HT-29 (cell line): ENCODE results near the gene HOXA7. TPM values are rescaled to one million over a fixed set of nuclear protein-coding genes. Genes with fewer than 3 reads are reported as not detected.

Experiments used
- DNase-seq: peaks from one replicate; pipeline ENCODE4 v3.0.0-alpha.2; 2015; ENCODE audit warnings: low spot score
- small RNA-seq: library from RNA; depleted of rRNA; stranded (forward); fragments of <200 nt; gene quantifications from one replicate; pipeline ENCODE3, GENCODE V24; 2014
- total RNA-seq: library from RNA; depleted of rRNA; stranded (reverse); fragments of >200 nt; shearing (Covaris generic); gene quantifications from 2 replicates; pipeline ENCODE4 v1.2.3, GENCODE V29; 2014; rRNA removed

The HOXA7 gene
- total RNA-seq, 1 experiment from 2014 or later, result 10.7 TPM

- no peak for DNase-seq
Observed at GRCh38 chr7:27107391-27108381, 48.8 kb downstream of the HOXA7 start.

- DNase-seq, result peak; percentile 43
Observed at GRCh38 chr7:27106901-27107240, 49.6 kb downstream of the HOXA7 start.

- DNase-seq, result peak; percentile 60
Observed at GRCh38 chr7:27106181-27106900, 50.1 kb downstream of the HOXA7 start.

- peak; percentile 32 for DNase-seq
Observed at GRCh38 chr7:27105301-27106031, 51.0 kb downstream of the HOXA7 start.

- peak; percentile 37 for DNase-seq
Observed at GRCh38 chr7:27104341-27105058, 52.0 kb downstream of the HOXA7 start.

Small RNA genes within 50 kb of the gene (small RNA-seq; reads per million reads assigned to genes)
- not detected for gene AC004080.5
- gene RF02140, result not detected
- not detected for gene RF02141

Other genes starting within 250 kb of the HOXA7 start
- gene HOXA1, start 60.7 kb downstream of the HOXA7 start, total RNA-seq, result 2.0 and 3.9 TPM in 2 replicates
- 6.6 and 7.3 TPM in 2 replicates for gene HOXA2, start 54.0 kb downstream of the HOXA7 start, total RNA-seq
- 2.2 and 3.7 TPM in 2 replicates for gene HOXA4, start 25.9 kb downstream of the HOXA7 start, total RNA-seq
- 22.1 and 29.3 TPM in 2 replicates for gene HOXA5, start 13.0 kb downstream of the HOXA7 start, total RNA-seq
- gene HOXA6, start 8.9 kb downstream of the HOXA7 start, total RNA-seq, result 25.5 and 28.1 TPM in 2 replicates
- 27.8 and 29.0 TPM in 2 replicates for gene HOXA3, start 4.1 kb downstream of the HOXA7 start, total RNA-seq
- gene HOXA9, start 8.9 kb upstream of the HOXA7 start, total RNA-seq, result 96.1 and 99.2 TPM in 2 replicates
- gene HOXA10, start 17.6 kb upstream of the HOXA7 start, total RNA-seq, result 78.9 and 86.4 TPM in 2 replicates
- 67.7 and 74.3 TPM in 2 replicates for gene HOXA11, start 28.6 kb upstream of the HOXA7 start, total RNA-seq
- 19.8 and 22.2 TPM in 2 replicates for gene HOXA13, start 43.4 kb upstream of the HOXA7 start, total RNA-seq
- 0.31 TPM in 1 of 2 replicates, not detected in the other for gene EVX1, start 86.1 kb upstream of the HOXA7 start, total RNA-seq